ENCODE measurements around the gene DMD. TPM values are rescaled to one million over a fixed set of nuclear protein-coding genes. Genes with fewer than 3 reads are reported as not detected.

The DMD gene
- total RNA-seq, 1 experiment from 2014 or later, result 6.2 TPM

DNA sequence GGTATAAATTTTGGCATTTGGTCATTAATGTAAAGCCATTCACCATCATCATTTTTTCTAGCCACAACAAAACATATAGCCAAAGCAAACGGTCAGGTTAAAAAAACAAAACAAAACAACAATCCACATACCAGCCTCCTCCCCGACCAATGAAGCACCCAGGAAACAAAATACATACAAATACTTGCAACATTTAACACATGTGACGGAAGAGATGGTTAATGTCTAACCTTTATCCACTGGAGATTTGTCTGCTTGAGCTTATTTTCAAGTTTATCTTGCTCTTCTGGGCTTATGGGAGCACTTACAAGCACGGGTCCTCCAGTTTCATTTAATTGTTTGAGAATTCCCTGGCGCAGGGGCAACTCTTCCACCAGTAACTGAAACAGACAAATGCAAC lies 1282.0 kb downstream of the DMD start:
- in situ Hi-C loops (cut with HindIII; ENCODE audit: low pct_unique_long_range_greater_than_20kb, low sequenced_read_pairs), result no loop called here
- no peak for DNase-seq (ENCODE audit: low read depth)

DNA sequence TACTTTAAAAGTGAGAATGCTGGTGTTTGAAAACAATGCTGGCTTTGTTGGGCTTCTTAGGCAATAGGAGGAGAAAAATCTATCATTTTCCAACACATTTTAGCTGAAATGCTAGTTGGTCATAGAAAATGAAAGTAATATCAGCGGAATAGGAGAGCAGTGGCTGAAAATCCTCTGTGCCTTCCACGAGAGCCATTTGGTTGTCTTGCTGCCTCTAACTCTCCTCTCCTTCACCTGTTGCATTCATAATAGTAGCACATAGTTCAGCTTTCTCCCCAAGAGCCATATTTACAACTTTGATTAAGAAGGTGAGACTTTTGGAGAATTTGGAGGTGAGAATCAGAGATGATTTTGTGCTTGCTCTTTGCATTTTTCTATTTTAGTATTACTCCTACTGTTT lies 1290.1 kb downstream of the DMD start:
- no peak for DNase-seq (ENCODE audit: low read depth)
- in situ Hi-C loops (cut with HindIII; ENCODE audit: low pct_unique_long_range_greater_than_20kb, low sequenced_read_pairs), result no loop called here

DNA sequence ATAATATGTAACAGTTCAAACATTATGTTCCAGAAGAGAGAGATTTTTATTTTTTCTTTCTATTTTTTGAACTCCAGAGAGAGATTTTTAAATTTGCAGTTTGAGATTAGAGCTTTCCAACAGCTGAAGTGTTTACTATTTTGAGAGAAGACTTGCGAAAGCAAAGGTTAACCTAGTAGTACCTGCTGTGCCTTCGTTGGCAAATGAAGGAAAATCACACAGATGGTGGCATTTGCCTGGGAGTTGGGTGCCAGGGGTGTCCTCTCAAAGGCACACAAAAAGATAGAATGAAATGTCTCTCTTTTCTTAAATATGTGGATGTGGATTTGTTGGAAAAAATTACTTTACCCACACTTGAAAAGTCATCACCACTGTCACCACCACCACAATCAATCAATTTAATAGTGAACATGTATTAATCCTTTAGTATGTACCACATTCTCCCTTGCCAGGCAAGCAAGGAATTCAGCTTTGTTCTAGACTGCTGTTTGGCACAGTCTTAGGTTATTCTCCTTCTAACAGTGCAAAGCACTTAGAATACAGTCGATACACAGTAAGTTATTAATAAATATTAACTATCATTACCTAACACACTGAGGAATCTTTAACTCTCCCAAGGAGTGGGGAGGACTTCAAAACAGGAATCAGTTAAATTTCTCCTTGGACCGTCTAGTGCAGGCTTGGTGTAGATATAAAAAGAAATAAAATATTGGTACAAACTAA lies 1301.3 kb downstream of the DMD start:
- in situ Hi-C loops (cut with HindIII; ENCODE audit: low pct_unique_long_range_greater_than_20kb, low sequenced_read_pairs), result no loop called here
- DNase-seq (ENCODE audit: low read depth), result no peak

DNA sequence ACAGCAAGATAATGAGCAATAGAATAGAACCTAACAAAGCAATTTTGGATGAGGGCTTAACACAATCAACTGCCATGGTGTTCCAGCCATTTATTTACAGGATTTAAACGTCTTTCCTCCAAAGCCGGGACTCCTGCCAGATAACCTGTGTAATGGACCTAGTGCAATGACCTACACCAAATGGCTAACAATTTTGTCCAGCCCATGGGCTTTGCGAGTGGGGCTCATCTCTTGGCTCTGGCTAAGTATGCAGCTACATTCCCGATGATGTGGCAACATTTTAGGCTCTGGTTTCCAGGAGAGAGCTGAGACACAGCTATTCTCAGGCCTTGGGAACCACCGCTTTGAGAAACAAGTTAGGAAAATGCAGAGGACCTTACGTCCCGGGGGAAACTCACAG lies 1317.2 kb downstream of the DMD start:
- in situ Hi-C loops (cut with HindIII; ENCODE audit: low pct_unique_long_range_greater_than_20kb, low sequenced_read_pairs), result no loop called here
- no peak for DNase-seq (ENCODE audit: low read depth)

DNA sequence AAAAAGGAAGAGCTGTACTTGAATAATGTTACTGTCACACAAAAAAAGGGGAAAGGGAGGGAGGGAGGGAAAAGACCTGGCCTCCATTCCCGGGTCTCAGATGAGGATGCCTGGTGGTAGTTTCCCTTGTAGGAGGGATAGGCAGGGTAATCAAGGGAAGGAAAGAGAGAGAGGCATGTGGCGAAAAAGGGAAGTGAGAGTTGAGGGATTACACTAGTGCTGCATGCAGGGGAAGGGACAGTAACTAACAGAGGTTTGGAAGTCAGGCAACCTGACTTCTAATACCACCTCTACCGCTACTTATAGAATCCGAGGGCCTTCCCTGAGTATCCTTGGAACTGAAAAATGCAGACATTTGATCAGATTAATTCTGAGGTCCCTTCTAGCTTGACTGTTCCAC lies 1317.8 kb downstream of the DMD start:
- in situ Hi-C loops (cut with HindIII; ENCODE audit: low pct_unique_long_range_greater_than_20kb, low sequenced_read_pairs), result no loop called here
- DNase-seq (ENCODE audit: low read depth), result no peak

DNA sequence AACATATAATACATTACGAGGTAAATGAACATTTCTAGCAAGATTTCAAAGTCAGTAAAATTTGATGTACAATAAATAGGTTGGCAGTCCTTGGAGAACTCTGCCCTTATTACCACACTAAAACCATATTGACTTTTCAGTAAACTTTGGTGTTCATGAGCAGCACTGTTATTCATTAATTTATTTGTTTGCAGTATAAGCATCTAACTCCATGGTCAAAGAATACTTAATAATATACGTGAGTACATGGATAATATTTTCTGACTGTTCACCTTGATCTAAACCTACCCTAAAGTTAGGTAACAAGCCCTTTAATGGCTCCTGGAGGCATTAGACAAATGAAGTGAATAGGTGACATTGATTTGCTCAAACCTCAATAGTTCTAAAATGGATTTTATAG lies 1322.3 kb downstream of the DMD start:
- no peak for DNase-seq (ENCODE audit: low read depth)
- in situ Hi-C loops (cut with HindIII; ENCODE audit: low pct_unique_long_range_greater_than_20kb, low sequenced_read_pairs), result no loop called here

DNA sequence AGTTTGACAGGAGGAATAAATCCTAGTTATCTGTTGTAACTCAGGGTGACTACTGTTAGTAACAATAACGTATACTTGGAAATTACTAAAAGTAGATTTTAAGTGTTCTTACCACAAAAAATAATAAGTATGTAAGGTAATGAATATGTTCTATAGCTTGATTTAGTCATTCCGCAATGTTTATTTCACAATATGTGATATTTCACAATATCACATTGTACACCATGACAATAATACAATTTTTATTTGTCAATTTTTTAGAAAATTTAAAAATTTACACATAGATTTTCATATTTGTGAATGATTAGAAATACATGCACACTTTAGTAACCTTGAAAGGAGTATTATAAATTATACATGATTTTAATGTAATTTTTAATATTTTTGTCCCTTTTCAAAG lies 1326.8 kb downstream of the DMD start:
- DNase-seq (ENCODE audit: low read depth), result no peak
- in situ Hi-C loops (cut with HindIII; ENCODE audit: low pct_unique_long_range_greater_than_20kb, low sequenced_read_pairs), result no loop called here

DNA sequence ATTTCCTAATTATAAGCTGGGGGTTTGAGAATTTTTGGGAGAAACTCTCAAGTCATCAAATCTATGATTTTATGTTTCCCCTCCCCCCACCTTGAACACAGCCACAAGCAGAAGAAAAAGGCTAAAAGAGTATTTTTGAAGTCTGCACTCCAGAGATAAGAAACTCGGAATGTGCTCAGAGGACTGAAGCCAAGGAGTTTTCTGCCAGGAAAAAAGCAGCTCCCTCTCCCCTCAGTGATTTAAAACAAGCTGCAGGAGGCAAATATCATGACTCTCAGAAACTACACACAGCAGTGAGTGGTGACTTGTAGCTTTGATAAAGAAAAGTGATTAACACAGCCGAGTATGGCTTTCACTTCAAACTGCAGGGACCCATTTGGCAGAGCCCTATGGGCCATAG lies 1339.3 kb downstream of the DMD start:
- in situ Hi-C loops (cut with HindIII; ENCODE audit: low pct_unique_long_range_greater_than_20kb, low sequenced_read_pairs), result no loop called here
- no peak for DNase-seq (ENCODE audit: low read depth)

DNA sequence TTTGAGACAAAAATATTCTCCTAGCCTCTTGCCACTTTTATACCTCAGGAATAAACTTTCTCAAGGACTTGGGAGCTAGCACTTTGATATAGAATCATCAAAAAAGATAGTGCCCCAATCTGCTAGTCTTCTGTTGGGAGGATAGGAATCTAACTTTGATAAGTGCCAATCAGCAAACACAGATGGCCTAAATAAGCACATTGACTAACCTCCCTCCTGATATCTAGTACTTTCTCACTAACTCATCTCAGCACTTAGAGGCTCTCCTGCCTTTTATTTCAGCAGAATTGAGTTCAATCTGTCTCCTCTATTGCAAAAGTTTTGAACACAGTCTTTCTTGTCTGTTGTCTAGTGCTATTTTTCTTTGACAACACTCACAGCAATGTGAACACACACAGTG lies 1341.1 kb downstream of the DMD start:
- in situ Hi-C loops (cut with HindIII; ENCODE audit: low pct_unique_long_range_greater_than_20kb, low sequenced_read_pairs), result no loop called here
- no peak for DNase-seq (ENCODE audit: low read depth)

DNA sequence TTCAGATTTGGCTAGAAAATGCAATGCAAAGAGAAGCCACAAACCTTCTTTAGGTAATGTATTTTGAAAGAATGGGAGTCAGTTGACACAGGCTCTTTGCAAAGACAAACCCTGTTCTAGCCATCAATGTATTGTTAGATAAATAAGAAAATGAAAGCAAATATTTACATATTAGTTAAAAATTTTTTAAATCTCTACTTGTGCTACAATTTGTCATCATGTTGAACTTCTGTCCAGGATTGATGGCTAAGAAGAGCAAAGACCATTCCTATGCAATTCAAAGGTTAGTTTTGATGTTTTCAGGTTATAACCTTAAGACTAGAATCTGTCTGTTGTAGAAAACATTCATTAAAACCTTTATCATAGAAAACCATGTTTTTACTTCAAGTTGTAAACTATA lies 1350.7 kb downstream of the DMD start:
- DNase-seq (ENCODE audit: low read depth), result no peak
- in situ Hi-C loops (cut with HindIII; ENCODE audit: low pct_unique_long_range_greater_than_20kb, low sequenced_read_pairs), result no loop called here

DNA sequence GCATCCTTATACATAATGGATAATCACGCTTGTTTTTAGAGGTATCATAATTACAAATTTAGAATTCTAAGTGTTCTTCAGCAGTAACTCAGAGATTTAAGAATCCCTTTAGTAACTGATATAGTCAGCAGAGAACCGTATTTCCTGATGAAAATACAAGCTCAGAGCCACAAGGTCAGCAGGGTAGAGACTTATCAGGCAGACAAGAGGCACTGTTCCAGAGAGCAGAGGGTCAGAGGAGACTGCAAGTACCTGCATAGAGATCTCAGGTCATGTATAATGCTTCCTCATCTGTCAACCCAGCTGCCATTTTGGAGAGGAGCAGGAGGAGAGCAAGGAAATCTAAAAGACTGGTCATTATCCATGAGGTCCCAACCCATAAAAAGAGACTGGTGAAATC lies 1352.4 kb downstream of the DMD start:
- DNase-seq (ENCODE audit: low read depth), result no peak
- in situ Hi-C loops (cut with HindIII; ENCODE audit: low pct_unique_long_range_greater_than_20kb, low sequenced_read_pairs), result no loop called here

DNA sequence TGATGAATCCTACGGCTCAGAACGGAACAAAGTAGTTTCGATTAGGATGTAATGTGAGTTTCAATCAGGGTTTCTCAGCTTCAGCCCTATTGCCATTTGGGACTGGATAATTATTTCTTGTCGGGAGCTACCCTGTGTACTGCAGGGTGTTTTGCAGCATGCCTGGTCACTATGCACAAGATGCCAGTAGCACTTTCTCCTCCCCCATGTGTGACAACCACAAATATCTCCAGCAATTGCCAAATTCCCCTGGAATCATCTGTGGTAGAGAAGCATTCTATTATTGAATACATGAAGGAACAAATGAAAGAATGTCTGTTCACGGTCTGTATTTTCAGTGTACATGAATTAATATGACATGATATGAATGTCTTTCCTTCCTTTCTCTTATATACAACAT lies 1356.6 kb downstream of the DMD start:
- no peak for DNase-seq (ENCODE audit: low read depth)
- in situ Hi-C loops (cut with HindIII; ENCODE audit: low pct_unique_long_range_greater_than_20kb, low sequenced_read_pairs), result no loop called here

DNA sequence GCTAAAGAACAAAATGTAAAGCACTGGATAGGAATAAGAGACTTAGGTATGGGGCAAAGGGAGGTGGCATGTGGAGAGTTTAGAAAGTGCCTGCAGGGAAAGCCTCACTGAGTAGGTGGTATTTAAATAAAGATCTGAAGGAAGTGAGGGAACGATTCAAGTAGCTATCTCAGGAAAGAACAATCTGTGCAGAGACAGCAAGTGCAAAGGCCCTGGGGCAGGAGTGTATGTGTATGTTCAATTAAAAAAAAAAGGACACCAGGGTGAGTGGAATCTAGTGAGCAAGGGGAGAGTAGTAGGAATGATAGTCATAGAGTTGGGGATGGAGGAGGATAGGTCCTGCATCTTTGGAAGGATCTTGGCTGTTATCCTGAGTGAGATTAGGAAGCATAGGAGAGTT lies 1359.6 kb downstream of the DMD start:
- no peak for DNase-seq (ENCODE audit: low read depth)
- in situ Hi-C loops (cut with HindIII; ENCODE audit: low pct_unique_long_range_greater_than_20kb, low sequenced_read_pairs), result no loop called here

DNA sequence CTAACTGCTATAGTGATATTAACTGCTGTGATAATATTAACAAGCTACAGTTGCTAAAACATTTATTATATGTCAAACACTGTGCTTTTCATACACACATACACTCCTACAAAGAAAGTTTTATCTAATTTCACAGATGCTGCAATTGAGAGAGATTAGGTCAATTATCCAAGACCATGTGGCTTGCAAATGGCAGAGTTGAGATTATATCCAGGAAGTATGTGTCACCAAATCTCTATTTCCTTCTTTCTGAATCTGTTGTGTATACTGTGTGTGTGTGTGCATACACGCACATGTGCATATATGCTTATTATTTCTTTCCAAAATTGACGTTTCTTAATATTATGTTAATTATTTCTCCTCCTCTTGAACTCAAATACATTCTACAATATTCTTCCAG lies 1363.6 kb downstream of the DMD start:
- in situ Hi-C loops (cut with HindIII; ENCODE audit: low pct_unique_long_range_greater_than_20kb, low sequenced_read_pairs), result no loop called here
- no peak for DNase-seq (ENCODE audit: low read depth)

DNA sequence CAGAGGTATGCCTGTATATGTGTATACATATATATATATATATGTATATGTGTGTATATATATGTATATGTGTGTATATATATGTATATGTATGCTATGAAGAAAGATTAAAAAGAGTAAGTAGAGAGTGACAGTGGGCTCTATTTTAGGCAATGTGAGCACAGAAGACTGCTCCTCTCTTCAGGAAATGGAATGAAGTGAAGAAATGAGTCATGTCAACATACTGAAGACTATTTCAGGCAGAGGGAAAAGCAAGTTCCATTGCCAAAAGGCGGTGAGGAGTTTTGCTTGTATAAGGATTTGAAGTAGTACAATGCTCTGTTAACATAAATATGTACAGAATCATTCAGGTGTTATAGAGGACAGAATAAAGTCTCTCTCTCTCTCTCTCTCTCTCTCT lies 1366.3 kb downstream of the DMD start:
- in situ Hi-C loops (cut with HindIII; ENCODE audit: low pct_unique_long_range_greater_than_20kb, low sequenced_read_pairs), result no loop called here
- no peak for DNase-seq (ENCODE audit: low read depth)

DNA sequence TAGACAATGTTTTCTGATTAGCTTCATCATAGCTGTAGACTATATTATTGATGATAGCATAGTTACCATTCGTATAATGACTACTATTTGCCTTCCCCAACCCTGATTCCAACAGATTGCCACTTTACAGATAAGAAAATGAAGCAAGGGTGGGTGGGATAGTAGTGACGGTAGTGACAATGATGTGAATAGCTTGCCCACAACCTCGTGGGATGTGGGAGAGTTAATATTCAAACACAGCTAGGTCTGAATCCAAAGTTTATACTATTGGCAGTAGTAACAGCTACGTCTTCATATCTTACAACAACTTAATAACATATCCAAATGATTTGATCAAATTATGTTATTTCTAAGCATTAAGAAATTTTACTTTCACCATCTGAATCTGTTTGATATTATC lies 1372.7 kb downstream of the DMD start:
- no peak for DNase-seq (ENCODE audit: low read depth)
- in situ Hi-C loops (cut with HindIII; ENCODE audit: low pct_unique_long_range_greater_than_20kb, low sequenced_read_pairs), result no loop called here

DNA sequence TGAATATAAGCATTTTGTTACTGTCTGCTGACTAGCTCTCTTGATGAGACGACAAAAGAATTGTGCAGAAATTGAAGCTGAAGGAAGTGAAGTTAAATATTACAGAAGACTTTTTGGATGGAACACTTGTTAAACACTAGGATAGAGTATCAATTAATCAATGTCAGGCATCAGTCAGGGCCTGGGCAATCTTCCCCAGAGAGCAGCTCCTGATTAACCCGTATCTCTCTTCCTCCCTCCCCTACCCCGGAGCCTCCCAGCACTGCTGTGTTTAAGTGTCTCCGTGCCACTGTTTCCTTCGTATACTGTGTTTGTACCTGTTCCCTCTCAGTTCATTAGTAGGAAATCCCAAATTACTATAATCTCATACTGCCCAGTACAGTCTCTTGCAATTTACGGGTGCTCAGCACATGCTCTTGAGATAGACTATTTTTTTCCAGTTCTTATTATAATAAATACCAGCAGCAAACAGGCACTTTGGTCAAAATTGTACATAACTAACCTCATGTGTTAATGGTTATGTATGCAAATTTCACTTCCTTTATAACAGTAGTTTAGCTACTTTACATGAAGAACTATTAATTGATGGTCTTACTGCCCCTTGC lies 1373.8 kb downstream of the DMD start:
- in situ Hi-C loops (cut with HindIII; ENCODE audit: low pct_unique_long_range_greater_than_20kb, low sequenced_read_pairs), result no loop called here
- no peak for DNase-seq (ENCODE audit: low read depth)

DNA sequence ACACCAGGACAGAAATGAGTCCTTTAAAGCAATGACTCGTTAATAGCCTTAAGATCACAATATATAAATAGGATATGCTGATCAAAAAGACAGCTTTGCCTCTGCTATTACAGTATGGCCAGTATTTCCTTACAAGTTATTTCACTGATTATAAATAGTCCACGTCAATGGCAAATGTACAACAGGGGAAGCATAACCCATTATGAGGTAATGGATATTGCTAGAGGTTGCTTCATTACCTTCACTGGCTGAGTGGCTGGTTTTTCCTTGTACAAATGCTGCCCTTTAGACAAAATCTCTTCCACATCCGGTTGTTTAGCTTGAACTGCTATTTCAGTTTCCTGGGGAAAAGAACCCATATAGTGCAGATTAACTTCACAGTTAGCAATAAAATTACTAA lies 1374.9 kb downstream of the DMD start:
- in situ Hi-C loops (cut with HindIII; ENCODE audit: low pct_unique_long_range_greater_than_20kb, low sequenced_read_pairs), result no loop called here
- no peak for DNase-seq (ENCODE audit: low read depth)

DNA sequence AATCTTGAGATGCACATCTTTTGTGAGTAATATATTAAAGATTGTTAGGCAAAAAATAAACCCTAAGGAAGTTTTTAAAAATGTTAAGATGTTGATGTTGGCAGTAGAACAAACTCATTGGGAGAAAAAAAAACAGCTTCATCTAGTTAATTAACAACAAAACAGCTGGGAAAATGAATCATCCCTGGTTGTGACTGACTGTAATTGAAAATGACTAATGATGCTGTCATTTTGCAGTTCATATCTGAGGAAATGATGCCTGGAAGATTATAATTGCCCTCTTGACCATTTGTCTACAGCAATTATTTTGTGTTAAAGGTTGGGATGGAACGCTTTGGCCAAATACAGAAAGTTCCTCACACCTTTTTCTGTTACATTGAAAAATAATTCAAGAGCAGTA lies 1379.1 kb downstream of the DMD start:
- in situ Hi-C loops (cut with HindIII; ENCODE audit: low pct_unique_long_range_greater_than_20kb, low sequenced_read_pairs), result no loop called here
- no peak for DNase-seq (ENCODE audit: low read depth)

DNA sequence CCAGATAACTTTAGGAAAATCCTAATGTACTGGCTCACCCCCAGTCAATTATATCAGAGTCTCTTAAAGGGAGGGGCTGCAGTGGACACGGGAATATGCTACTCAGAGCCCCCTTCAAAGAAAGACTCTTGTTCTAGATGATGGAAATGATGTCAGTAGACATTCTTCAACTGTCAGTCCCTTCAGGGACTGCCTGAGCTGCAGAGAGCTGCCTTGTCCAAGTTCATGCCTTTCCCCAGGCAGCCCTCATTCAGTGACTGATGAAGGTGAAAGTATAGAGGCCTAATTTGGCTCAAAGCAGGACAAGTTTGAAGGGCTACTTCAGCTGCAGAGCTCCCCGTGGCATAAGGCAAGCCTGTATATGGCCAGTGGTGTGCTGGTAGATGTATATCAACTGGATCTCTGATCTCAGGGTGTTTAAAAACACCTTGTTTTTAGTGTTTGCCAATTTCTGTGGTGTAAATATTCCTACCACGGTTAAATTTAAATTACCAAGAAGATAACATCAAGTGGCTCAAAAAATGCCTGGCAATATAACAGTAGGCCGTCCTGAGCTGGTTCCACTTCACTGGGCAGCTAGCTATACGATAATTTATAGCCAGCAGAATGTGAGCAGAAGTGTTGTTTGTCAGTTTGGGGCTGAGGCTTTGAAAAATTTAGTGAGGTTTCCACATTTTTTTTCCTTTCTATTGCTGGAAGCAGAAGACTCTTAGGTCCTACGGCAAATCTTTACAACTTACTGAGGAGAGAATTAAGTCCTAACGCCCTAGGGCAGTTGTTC lies 1390.7 kb downstream of the DMD start:
- in situ Hi-C loops (cut with HindIII; ENCODE audit: low pct_unique_long_range_greater_than_20kb, low sequenced_read_pairs), result no loop called here
- no peak for DNase-seq (ENCODE audit: low read depth)

Data from Caki2 (cell line).